ENCODE results near the gene ACTL10. TPM values are rescaled to one million over a fixed set of nuclear protein-coding genes. Genes with fewer than 3 reads are reported as not detected.

ACTL10 gene
- total and polyA plus RNA-seq, 2 of the 13 experiments (the other 11 are each of a cell fraction or from before 2014, with no cell fraction given): not detected

DNA sequence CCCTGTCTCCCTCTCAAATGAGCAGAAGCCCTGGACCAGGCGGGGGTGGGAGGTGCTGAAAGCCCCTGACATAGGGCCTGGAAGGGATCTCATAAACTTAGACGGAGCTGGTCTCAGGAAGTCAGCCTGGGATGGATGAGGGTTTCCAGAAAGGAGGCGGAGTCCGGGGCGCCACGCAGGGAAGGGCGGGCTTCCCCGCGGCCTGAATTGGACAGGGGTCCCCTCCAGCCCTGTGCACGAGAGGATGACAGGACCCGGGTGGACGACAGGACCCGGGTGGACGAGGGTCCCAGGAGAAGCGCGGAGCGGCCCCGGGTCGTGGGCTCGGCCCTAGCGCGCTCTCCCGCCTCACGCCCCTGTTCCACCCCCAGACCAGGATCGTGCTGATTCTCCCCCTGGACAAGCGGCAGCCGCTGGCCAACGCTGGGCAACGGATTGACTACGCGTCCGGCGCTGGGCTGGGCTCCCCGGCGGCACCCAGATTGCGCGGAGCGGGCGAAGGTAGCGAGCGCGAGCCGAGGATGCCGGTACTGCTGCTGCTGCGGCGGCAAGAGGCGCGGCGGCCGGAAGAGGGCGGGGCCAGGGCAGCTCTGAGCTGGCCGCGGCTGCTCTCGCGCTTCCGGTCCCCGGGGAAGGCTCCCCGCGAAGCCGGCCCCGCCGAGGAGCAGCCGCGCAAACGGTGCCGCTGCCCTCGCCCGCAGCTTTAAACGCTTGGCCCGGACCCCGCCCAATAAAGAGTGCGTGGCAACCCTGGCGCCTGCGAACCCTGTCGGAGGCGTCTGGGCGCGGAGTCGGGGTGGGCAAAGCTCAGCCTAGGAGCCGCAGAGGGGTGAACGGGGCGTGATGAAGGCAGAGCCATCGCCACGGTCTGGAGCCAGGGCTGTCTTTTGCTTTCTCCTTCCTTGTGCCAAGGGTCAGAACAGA lies 3.3 kb upstream of the ACTL10 start (continued):
- TF ChIP-seq, protein P1, sequence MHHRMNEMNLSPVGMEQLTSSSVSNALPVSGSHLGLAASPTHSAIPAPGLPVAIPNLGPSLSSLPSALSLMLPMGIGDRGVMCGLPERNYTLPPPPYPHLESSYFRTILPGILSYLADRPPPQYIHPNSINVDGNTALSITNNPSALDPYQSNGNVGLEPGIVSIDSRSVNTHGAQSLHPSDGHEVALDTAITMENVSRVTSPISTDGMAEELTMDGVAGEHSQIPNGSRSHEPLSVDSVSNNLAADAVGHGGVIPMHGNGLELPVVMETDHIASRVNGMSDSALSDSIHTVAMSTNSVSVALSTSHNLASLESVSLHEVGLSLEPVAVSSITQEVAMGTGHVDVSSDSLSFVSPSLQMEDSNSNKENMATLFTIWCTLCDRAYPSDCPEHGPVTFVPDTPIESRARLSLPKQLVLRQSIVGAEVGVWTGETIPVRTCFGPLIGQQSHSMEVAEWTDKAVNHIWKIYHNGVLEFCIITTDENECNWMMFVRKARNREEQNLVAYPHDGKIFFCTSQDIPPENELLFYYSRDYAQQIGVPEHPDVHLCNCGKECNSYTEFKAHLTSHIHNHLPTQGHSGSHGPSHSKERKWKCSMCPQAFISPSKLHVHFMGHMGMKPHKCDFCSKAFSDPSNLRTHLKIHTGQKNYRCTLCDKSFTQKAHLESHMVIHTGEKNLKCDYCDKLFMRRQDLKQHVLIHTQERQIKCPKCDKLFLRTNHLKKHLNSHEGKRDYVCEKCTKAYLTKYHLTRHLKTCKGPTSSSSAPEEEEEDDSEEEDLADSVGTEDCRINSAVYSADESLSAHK (CRISPR knock-in tag; IDR thresholded peaks at IDR 0.05; ENCODE audit: borderline replicate concordance): no peak
- TF ChIP-seq, protein P2, sequence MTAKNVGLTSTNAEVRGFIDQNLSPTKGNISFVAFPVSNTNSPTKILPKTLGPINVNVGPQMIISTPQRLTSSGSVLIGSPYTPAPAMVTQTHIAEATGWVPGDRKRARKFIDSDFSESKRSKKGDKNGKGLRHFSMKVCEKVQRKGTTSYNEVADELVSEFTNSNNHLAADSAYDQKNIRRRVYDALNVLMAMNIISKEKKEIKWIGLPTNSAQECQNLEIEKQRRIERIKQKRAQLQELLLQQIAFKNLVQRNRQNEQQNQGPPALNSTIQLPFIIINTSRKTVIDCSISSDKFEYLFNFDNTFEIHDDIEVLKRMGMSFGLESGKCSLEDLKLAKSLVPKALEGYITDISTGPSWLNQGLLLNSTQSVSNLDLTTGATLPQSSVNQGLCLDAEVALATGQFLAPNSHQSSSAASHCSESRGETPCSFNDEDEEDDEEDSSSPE (CRISPR knock-in tag; IDR thresholded peaks at IDR 0.05): peak; percentile 87
- TF ChIP-seq ZNF367 (CRISPR knock-in tag; IDR thresholded peaks at IDR 0.05; ENCODE audit: borderline replicate concordance) (peak; percentile 82), ZNF678 (CRISPR knock-in tag; IDR thresholded peaks at IDR 0.05) (peak; percentile 29; the same call in 1 of the 2 replicates), ZKSCAN8 (CRISPR knock-in tag; IDR thresholded peaks at IDR 0.05; ENCODE audit: borderline replicate concordance) (peak; percentile 75; the same call in 1 of the 2 replicates), ZNF713 (CRISPR knock-in tag; IDR thresholded peaks at IDR 0.05) (peak; percentile 97), ZNF33B (CRISPR knock-in tag; IDR thresholded peaks at IDR 0.05) (peak; percentile 92), SKI (IDR thresholded peaks at IDR 0.05; ENCODE audit: partially characterized antibody) (peak; percentile 46)
- TF ChIP-seq, protein P3, sequence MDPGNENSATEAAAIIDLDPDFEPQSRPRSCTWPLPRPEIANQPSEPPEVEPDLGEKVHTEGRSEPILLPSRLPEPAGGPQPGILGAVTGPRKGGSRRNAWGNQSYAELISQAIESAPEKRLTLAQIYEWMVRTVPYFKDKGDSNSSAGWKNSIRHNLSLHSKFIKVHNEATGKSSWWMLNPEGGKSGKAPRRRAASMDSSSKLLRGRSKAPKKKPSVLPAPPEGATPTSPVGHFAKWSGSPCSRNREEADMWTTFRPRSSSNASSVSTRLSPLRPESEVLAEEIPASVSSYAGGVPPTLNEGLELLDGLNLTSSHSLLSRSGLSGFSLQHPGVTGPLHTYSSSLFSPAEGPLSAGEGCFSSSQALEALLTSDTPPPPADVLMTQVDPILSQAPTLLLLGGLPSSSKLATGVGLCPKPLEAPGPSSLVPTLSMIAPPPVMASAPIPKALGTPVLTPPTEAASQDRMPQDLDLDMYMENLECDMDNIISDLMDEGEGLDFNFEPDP (CRISPR knock-in tag; conservative IDR thresholded peaks at IDR 0.05): no peak
- TF ChIP-seq, protein P4, sequence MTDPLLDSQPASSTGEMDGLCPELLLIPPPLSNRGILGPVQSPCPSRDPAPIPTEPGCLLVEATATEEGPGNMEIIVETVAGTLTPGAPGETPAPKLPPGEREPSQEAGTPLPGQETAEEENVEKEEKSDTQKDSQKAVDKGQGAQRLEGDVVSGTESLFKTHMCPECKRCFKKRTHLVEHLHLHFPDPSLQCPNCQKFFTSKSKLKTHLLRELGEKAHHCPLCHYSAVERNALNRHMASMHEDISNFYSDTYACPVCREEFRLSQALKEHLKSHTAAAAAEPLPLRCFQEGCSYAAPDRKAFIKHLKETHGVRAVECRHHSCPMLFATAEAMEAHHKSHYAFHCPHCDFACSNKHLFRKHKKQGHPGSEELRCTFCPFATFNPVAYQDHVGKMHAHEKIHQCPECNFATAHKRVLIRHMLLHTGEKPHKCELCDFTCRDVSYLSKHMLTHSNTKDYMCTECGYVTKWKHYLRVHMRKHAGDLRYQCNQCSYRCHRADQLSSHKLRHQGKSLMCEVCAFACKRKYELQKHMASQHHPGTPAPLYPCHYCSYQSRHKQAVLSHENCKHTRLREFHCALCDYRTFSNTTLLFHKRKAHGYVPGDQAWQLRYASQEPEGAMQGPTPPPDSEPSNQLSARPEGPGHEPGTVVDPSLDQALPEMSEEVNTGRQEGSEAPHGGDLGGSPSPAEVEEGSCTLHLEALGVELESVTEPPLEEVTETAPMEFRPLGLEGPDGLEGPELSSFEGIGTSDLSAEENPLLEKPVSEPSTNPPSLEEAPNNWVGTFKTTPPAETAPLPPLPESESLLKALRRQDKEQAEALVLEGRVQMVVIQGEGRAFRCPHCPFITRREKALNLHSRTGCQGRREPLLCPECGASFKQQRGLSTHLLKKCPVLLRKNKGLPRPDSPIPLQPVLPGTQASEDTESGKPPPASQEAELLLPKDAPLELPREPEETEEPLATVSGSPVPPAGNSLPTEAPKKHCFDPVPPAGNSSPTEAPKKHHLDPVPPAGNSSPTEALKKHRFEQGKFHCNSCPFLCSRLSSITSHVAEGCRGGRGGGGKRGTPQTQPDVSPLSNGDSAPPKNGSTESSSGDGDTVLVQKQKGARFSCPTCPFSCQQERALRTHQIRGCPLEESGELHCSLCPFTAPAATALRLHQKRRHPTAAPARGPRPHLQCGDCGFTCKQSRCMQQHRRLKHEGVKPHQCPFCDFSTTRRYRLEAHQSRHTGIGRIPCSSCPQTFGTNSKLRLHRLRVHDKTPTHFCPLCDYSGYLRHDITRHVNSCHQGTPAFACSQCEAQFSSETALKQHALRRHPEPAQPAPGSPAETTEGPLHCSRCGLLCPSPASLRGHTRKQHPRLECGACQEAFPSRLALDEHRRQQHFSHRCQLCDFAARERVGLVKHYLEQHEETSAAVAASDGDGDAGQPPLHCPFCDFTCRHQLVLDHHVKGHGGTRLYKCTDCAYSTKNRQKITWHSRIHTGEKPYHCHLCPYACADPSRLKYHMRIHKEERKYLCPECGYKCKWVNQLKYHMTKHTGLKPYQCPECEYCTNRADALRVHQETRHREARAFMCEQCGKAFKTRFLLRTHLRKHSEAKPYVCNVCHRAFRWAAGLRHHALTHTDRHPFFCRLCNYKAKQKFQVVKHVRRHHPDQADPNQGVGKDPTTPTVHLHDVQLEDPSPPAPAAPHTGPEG (CRISPR knock-in tag; IDR thresholded peaks at IDR 0.05): peak; percentile 80
- TF ChIP-seq, protein P5, sequence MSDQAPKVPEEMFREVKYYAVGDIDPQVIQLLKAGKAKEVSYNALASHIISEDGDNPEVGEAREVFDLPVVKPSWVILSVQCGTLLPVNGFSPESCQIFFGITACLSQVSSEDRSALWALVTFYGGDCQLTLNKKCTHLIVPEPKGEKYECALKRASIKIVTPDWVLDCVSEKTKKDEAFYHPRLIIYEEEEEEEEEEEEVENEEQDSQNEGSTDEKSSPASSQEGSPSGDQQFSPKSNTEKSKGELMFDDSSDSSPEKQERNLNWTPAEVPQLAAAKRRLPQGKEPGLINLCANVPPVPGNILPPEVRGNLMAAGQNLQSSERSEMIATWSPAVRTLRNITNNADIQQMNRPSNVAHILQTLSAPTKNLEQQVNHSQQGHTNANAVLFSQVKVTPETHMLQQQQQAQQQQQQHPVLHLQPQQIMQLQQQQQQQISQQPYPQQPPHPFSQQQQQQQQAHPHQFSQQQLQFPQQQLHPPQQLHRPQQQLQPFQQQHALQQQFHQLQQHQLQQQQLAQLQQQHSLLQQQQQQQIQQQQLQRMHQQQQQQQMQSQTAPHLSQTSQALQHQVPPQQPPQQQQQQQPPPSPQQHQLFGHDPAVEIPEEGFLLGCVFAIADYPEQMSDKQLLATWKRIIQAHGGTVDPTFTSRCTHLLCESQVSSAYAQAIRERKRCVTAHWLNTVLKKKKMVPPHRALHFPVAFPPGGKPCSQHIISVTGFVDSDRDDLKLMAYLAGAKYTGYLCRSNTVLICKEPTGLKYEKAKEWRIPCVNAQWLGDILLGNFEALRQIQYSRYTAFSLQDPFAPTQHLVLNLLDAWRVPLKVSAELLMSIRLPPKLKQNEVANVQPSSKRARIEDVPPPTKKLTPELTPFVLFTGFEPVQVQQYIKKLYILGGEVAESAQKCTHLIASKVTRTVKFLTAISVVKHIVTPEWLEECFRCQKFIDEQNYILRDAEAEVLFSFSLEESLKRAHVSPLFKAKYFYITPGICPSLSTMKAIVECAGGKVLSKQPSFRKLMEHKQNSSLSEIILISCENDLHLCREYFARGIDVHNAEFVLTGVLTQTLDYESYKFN (CRISPR knock-in tag; conservative IDR thresholded peaks at IDR 0.05): peak; percentile 53
